G401.6 (cell line): ENCODE measurements around the gene MINPP1.
"Not testable (repeated sequence)": the region's sequence is repeated elsewhere in the genome, so short reads cannot be mapped to it uniquely, and the experiment has no call there.

Source experiments
- FAIRE-seq: peaks from 2 replicates; lab custom pipeline; 2012; peaks lifted over from hg19 to GRCh38; lab: Jason Lieb, UNC

MINPP1 gene

GRCh38 chr10:87575851-87576250 is 71.2 kb downstream of the MINPP1 start:
- no peak for FAIRE-seq

GRCh38 chr10:87578160-87578841 is 73.6 kb downstream of the MINPP1 start:
- no peak for FAIRE-seq

GRCh38 chr10:87578842-87579401 is 74.2 kb downstream of the MINPP1 start:
- FAIRE-seq = no peak

GRCh38 chr10:87579563-87579962 is 74.9 kb downstream of the MINPP1 start:
- FAIRE-seq = no peak

- FAIRE-seq = no peak
These were observed 75.3 kb downstream of the MINPP1 start for GRCh38 chr10:87580016-87580415.

- no peak for FAIRE-seq
These were observed 81.1 kb downstream of the MINPP1 start for GRCh38 chr10:87585565-87586514.

- FAIRE-seq = no peak
These were observed 85.0 kb downstream of the MINPP1 start for GRCh38 chr10:87589645-87590051.

GRCh38 chr10:87590705-87591588 is 86.3 kb downstream of the MINPP1 start:
- FAIRE-seq = no peak

GRCh38 chr10:87591589-87591886 is 86.8 kb downstream of the MINPP1 start:
- FAIRE-seq = no peak

- not testable (repeated sequence) for FAIRE-seq
These were observed 88.2 kb downstream of the MINPP1 start for GRCh38 chr10:87592920-87593319.

- FAIRE-seq = no peak
These were observed 89.0 kb downstream of the MINPP1 start for GRCh38 chr10:87593702-87594101.

GRCh38 chr10:87594181-87594580 is 89.5 kb downstream of the MINPP1 start:
- no peak for FAIRE-seq

GRCh38 chr10:87594864-87595263 is 90.2 kb downstream of the MINPP1 start:
- no peak for FAIRE-seq

GRCh38 chr10:87596351-87596750 is 91.7 kb downstream of the MINPP1 start:
- FAIRE-seq = no peak

GRCh38 chr10:87598700-87599099 is 94.0 kb downstream of the MINPP1 start:
- no peak for FAIRE-seq

GRCh38 chr10:87600581-87600980 is 95.9 kb downstream of the MINPP1 start:
- FAIRE-seq = no peak
